NB4 (cell line): ENCODE measurements around the gene SLC16A13.

Experiments used
- CTCF ChIP-seq: IDR thresholded peaks from one replicate; pipeline ENCODE4 v1.5.1; 2012; ENCODE audit warnings: low read depth, low read length
- MYC ChIP-seq: IDR thresholded peaks from 2 replicates; pipeline ENCODE4 v1.6.1; 2011; ENCODE audit warnings: low read depth, low read length

- TF ChIP-seq MYC, result no peak
- TF ChIP-seq CTCF, result no peak
Observed at GRCh38 chr17:7022781-7023571, 12.8 kb upstream of the SLC16A13 start, which contains the start of gene BCL6B.
